HepG2 (cell line): ENCODE results near the gene MAOB. TPM values are rescaled to one million over a fixed set of nuclear protein-coding genes. Genes with fewer than 3 reads are reported as not detected.

Experiments
- CENPX ChIP-seq: sonication (generic); formaldehyde crosslinking; IDR thresholded peaks from 2 replicates; pipeline ENCODE4 v1.9.0; 2021; ENCODE audit warnings: mild to moderate bottlenecking, missing genetic modification reagents, moderate library complexity
- CSRNP1 ChIP-seq: sonication (generic); formaldehyde crosslinking; IDR thresholded peaks from 2 replicates; pipeline ENCODE4 v1.8.1; 2023; ENCODE audit warnings: mild to moderate bottlenecking, missing genetic modification reagents
- ESRRA ChIP-seq: sonication (generic); formaldehyde crosslinking; IDR thresholded peaks from 2 replicates; pipeline ENCODE4 v1.5.1; 2020; ENCODE audit warnings: mild to moderate bottlenecking, low read depth, missing genetic modification reagents
- HDAC2 ChIP-seq: sonication (generic); formaldehyde crosslinking; IDR thresholded peaks from 2 replicates; pipeline ENCODE4 v1.4.0; 2020; ENCODE audit warnings: missing genetic modification reagents
- HNF1B ChIP-seq: sonication (generic); formaldehyde crosslinking; IDR thresholded peaks from 2 replicates; pipeline ENCODE4 v1.5.1; 2020; ENCODE audit warnings: mild to moderate bottlenecking, moderate library complexity, missing genetic modification reagents
- HNF4G ChIP-seq, 2 experiments: sonication (generic) in 1 of 2; formaldehyde crosslinking in 1 of 2; IDR thresholded peaks; 2 replicates each; pipeline versions ENCODE4 v1.4.0 to v1.6.1; 2011 to 2020; ENCODE audit warnings: borderline replicate concordance in 2 of 2, low read depth in 2 of 2, mild to moderate bottlenecking in 2 of 2, low read length in 1 of 2, missing genetic modification reagents in 1 of 2, moderate library complexity in 1 of 2
- MXD3 ChIP-seq: IDR thresholded peaks from 2 replicates; pipeline ENCODE4 v1.6.1; 2016; ENCODE audit warnings: mild to moderate bottlenecking, missing biosample characterization, missing genetic modification reagents
- PATZ1 ChIP-seq: sonication (generic); formaldehyde crosslinking; IDR thresholded peaks from 2 replicates; pipeline ENCODE4 v1.4.0; 2020; ENCODE audit warnings: missing genetic modification reagents
- PRMT3 ChIP-seq: sonication (generic); formaldehyde crosslinking; IDR thresholded peaks from 2 replicates; pipeline ENCODE4 v1.8.1; 2022; ENCODE audit warnings: low read depth, mild to moderate bottlenecking, moderate library complexity, missing genetic modification reagents, borderline replicate concordance
- RBFOX2 ChIP-seq: fragments of 200-400 bp; formaldehyde crosslinking; IDR thresholded peaks from 2 replicates; pipeline ENCODE4 v1.6.1; 2017; ENCODE audit warnings: low read depth, mild to moderate bottlenecking, low read length
- ZBTB37 ChIP-seq: sonication (generic); formaldehyde crosslinking; IDR thresholded peaks from 2 replicates; pipeline ENCODE4 v1.4.0; 2020; ENCODE audit warnings: mild to moderate bottlenecking, missing genetic modification reagents
- ZFX ChIP-seq: sonication (generic); formaldehyde crosslinking; IDR thresholded peaks from 2 replicates; pipeline ENCODE4 v1.4.0; 2020; ENCODE audit warnings: mild to moderate bottlenecking, low read depth, missing genetic modification reagents, moderate library complexity
- ZNF207 ChIP-seq: fragments of 450-650 bp; IDR thresholded peaks from 2 replicates; pipeline ENCODE4 v1.6.1; 2016; ENCODE audit warnings: antibody characterized with exemption, borderline replicate concordance
- ZNF432 ChIP-seq: sonication (generic); formaldehyde crosslinking; IDR thresholded peaks from 2 replicates; pipeline ENCODE4 v1.5.0; 2020; ENCODE audit warnings: missing genetic modification reagents, mild to moderate bottlenecking, borderline replicate concordance
- ZNF496 ChIP-seq: sonication (generic); formaldehyde crosslinking; IDR thresholded peaks from 2 replicates; pipeline ENCODE4 v1.8.1; 2023; ENCODE audit warnings: mild to moderate bottlenecking, moderate library complexity, missing genetic modification reagents; ENCODE audit not compliant: insufficient replicate concordance
- ZNF766 ChIP-seq: sonication (generic); formaldehyde crosslinking; IDR thresholded peaks from 2 replicates; pipeline ENCODE4 v1.5.0; 2020; ENCODE audit warnings: missing genetic modification reagents, borderline replicate concordance
- ZNF816 ChIP-seq: sonication (generic); formaldehyde crosslinking; IDR thresholded peaks from 2 replicates; pipeline ENCODE4 v1.8.0; 2022; ENCODE audit warnings: missing genetic modification reagents, mild to moderate bottlenecking, borderline replicate concordance
- polyA plus RNA-seq, 8 experiments: library from polyadenylated mRNA; depleted of rRNA in 3 of 8; stranded (reverse) in 7 of 8; unstranded in 1 of 8; fragments of >200 nt; fragmentation: Illumina TruSeq in 4 of 8; extraction: Trizol in 4 of 8; gene quantifications; 2 replicates each; pipeline versions ENCODE4 v1.2.1 to v1.2.3, GENCODE V29; 2011 to 2016; ENCODE audit warnings: low read depth in 4 of 8, missing spikeins in 1 of 8, mixed read lengths in 1 of 8; ENCODE audit not compliant: insufficient read depth in 1 of 8
- total RNA-seq, 5 experiments: library from RNA; depleted of rRNA; stranded (reverse); fragments of >200 nt; fragmentation: Illumina TruSeq; extraction: Trizol; gene quantifications; 2 replicates each; pipeline ENCODE4 v1.2.3, GENCODE V29; 2016; ENCODE audit warnings: low read depth in 1 of 5

Gene MAOB
- total and polyA plus RNA-seq, 2 of the 13 experiments (the other 11 are each of a cell fraction or from before 2014, with no cell fraction given), result 11.0 to 19.0 TPM

DNA sequence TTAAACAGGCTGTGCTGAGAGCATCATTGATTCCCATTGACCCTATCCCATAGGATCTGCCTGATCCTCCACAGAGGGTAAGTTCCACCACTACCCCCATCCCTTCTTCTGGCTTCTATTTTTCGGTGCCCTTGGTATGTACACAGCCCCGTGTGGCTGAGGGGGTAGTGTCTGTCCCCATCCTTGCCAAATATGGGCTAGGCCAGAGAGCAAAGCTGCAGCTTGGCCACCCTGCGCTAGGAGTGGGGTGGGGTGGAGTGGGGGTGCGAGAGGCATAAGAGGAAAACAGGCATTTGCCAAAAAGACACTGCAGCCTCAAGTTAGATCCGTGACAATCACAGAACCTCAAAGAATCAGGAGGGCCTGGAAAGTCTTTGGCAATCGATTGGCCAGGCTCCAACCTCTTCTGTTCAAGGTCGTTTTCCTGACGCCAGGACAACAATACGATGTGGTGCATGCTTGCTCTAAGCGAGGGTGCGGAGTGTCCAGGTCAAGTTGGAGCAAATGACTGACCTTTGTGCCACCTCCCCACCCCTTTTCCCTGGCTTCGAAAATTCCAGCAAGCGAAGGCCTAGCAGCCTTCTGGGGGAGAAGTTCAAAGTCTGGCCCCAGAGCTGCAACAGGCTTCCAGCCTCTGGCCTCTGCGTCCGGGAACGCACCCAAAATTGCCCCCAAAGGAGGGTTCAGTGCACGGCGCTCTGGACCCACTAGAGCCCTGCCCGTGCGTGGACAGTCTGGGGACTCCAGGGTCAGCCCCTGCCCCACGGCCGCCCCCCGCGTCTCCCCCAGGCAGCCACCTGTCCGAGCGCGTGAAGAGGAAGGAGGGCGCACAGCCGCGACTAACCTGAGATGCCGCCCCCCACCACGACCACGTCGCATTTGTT is 598 bp downstream of the MAOB start (continued):
- TF ChIP-seq HNF1B (CRISPR knock-in tag) (no peak), ZNF816 (no peak), ZNF766 (CRISPR knock-in tag) (no peak), HNF4G (IDR thresholded peaks at IDR 0.05; ENCODE audit: borderline replicate concordance, low read depth, low read length) (peak; percentile 79; the same call in 1 of the 2 replicates), HNF4G (CRISPR knock-in tag; IDR thresholded peaks at IDR 0.05; ENCODE audit: borderline replicate concordance, low read depth) (peak; percentile 14; the same call in 1 of the 2 replicates), ZBTB37 (CRISPR knock-in tag) (no peak), ZNF432 (no peak), PRMT3 (CRISPR knock-in tag) (no peak), ZFX (CRISPR knock-in tag) (peak; percentile 62), MXD3 (CRISPR knock-in tag) (no peak), ESRRA (CRISPR knock-in tag) (no peak; the same call in 1 of the 2 replicates), PATZ1 (CRISPR knock-in tag) (peak; percentile 69), RBFOX2 (no peak), CSRNP1 (0 out of 2 replicates have a peak, but pooled peaks have one; percentile 52), CENPX (CRISPR knock-in tag) (no peak), ZNF496 (CRISPR knock-in tag) (no peak), ZNF207 (no peak), HDAC2 (CRISPR knock-in tag) (no peak; the same call in 1 of the 2 replicates)
